NCI-H2227 (cell line): ENCODE measurements around the gene MND1.
"Not testable (repeated sequence)": the region's sequence is repeated elsewhere in the genome, so short reads cannot be mapped to it uniquely, and the experiment has no call there.

Source experiments
- DNase-seq: peaks from one replicate; lab custom pipeline; 2025; ENCODE audit not compliant: unreplicated experiment; lab: John Stamatoyannopoulos, UW

MND1 gene

GRCh38 chr4:153438916-153439756 is 94.6 kb downstream of the MND1 start:
- no peak for DNase-seq

- no peak for DNase-seq
Observed at GRCh38 chr4:153439831-153440230, 95.3 kb downstream of the MND1 start.

- no peak for DNase-seq
Observed at GRCh38 chr4:153440475-153440874, 96.0 kb downstream of the MND1 start.

GRCh38 chr4:153447175-153447905 is 102.9 kb downstream of the MND1 start:
- no peak for DNase-seq

- peak; percentile 46 for DNase-seq
Observed at GRCh38 chr4:153448003-153448731, 103.7 kb downstream of the MND1 start.

GRCh38 chr4:153449338-153449737 is 104.8 kb downstream of the MND1 start:
- DNase-seq: no peak

GRCh38 chr4:153450544-153450917 is 106.0 kb downstream of the MND1 start:
- no peak for DNase-seq

- DNase-seq: not testable (repeated sequence)
Observed at GRCh38 chr4:153451145-153451544, 106.7 kb downstream of the MND1 start.

GRCh38 chr4:153451911-153452657 is 107.6 kb downstream of the MND1 start:
- DNase-seq: peak; percentile 27

GRCh38 chr4:153452658-153453378 is 108.3 kb downstream of the MND1 start:
- peak; percentile 64 for DNase-seq

GRCh38 chr4:153453402-153453801 is 108.9 kb downstream of the MND1 start:
- DNase-seq: no peak

GRCh38 chr4:153458969-153459368 is 114.5 kb downstream of the MND1 start:
- no peak for DNase-seq

GRCh38 chr4:153461549-153461948 is 117.1 kb downstream of the MND1 start:
- not testable (repeated sequence) for DNase-seq

- DNase-seq: no peak
Observed at GRCh38 chr4:153464068-153464467, 119.6 kb downstream of the MND1 start.
